ENCODE data around the gene ETV5. TPM values are rescaled to one million over a fixed set of nuclear protein-coding genes. Genes with fewer than 3 reads are reported as not detected.

Gene ETV5
- total and polyA plus RNA-seq, 9 of the 15 experiments (the other 6 are each of a cell fraction or from before 2014, with no cell fraction given), result 9.2 to 25.9 (median 15.9) TPM

DNA sequence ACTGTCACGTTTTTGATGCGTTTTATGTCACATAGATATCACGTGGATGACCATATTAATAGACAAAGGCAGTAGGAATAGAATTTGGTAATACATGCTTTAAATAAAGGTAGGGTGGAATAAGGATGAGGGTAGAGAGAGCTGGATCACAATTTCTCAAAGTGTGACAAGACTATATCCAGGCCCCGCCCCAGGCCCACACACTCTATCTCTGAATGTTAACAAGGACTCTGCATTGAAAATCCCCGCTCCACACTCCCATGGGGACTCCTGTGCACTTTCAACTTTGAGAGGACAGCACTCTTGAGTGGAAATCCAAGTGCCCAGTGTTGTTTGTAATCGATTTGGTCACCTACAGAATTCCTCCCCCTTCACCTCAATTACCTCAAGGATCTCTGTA, 31.4 kb downstream of the ETV5 start (continued):
- TF ChIP-seq, protein P1, sequence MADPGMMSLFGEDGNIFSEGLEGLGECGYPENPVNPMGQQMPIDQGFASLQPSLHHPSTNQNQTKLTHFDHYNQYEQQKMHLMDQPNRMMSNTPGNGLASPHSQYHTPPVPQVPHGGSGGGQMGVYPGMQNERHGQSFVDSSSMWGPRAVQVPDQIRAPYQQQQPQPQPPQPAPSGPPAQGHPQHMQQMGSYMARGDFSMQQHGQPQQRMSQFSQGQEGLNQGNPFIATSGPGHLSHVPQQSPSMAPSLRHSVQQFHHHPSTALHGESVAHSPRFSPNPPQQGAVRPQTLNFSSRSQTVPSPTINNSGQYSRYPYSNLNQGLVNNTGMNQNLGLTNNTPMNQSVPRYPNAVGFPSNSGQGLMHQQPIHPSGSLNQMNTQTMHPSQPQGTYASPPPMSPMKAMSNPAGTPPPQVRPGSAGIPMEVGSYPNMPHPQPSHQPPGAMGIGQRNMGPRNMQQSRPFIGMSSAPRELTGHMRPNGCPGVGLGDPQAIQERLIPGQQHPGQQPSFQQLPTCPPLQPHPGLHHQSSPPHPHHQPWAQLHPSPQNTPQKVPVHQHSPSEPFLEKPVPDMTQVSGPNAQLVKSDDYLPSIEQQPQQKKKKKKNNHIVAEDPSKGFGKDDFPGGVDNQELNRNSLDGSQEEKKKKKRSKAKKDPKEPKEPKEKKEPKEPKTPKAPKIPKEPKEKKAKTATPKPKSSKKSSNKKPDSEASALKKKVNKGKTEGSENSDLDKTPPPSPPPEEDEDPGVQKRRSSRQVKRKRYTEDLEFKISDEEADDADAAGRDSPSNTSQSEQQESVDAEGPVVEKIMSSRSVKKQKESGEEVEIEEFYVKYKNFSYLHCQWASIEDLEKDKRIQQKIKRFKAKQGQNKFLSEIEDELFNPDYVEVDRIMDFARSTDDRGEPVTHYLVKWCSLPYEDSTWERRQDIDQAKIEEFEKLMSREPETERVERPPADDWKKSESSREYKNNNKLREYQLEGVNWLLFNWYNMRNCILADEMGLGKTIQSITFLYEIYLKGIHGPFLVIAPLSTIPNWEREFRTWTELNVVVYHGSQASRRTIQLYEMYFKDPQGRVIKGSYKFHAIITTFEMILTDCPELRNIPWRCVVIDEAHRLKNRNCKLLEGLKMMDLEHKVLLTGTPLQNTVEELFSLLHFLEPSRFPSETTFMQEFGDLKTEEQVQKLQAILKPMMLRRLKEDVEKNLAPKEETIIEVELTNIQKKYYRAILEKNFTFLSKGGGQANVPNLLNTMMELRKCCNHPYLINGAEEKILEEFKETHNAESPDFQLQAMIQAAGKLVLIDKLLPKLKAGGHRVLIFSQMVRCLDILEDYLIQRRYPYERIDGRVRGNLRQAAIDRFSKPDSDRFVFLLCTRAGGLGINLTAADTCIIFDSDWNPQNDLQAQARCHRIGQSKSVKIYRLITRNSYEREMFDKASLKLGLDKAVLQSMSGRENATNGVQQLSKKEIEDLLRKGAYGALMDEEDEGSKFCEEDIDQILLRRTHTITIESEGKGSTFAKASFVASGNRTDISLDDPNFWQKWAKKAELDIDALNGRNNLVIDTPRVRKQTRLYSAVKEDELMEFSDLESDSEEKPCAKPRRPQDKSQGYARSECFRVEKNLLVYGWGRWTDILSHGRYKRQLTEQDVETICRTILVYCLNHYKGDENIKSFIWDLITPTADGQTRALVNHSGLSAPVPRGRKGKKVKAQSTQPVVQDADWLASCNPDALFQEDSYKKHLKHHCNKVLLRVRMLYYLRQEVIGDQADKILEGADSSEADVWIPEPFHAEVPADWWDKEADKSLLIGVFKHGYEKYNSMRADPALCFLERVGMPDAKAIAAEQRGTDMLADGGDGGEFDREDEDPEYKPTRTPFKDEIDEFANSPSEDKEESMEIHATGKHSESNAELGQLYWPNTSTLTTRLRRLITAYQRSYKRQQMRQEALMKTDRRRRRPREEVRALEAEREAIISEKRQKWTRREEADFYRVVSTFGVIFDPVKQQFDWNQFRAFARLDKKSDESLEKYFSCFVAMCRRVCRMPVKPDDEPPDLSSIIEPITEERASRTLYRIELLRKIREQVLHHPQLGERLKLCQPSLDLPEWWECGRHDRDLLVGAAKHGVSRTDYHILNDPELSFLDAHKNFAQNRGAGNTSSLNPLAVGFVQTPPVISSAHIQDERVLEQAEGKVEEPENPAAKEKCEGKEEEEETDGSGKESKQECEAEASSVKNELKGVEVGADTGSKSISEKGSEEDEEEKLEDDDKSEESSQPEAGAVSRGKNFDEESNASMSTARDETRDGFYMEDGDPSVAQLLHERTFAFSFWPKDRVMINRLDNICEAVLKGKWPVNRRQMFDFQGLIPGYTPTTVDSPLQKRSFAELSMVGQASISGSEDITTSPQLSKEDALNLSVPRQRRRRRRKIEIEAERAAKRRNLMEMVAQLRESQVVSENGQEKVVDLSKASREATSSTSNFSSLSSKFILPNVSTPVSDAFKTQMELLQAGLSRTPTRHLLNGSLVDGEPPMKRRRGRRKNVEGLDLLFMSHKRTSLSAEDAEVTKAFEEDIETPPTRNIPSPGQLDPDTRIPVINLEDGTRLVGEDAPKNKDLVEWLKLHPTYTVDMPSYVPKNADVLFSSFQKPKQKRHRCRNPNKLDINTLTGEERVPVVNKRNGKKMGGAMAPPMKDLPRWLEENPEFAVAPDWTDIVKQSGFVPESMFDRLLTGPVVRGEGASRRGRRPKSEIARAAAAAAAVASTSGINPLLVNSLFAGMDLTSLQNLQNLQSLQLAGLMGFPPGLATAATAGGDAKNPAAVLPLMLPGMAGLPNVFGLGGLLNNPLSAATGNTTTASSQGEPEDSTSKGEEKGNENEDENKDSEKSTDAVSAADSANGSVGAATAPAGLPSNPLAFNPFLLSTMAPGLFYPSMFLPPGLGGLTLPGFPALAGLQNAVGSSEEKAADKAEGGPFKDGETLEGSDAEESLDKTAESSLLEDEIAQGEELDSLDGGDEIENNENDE (IDR thresholded peaks at IDR 0.05; ENCODE audit: low read depth, low read length), result no peak

Measured in K562 (cell line).